Stimulated activated CD8-positive, alpha-beta memory T cell treated with anti-CD3 and anti-CD28 coated beads, Interleukin-15, amount 100 ng/mL, for 24 hours (primary cell): Measurements from ENCODE around the gene SYNGR3.
"Not testable (repeated sequence)": the region's sequence is repeated elsewhere in the genome, so short reads cannot be mapped to it uniquely, and the experiment has no call there.

Experiments used
- DNase-seq: peaks from one replicate; pipeline ENCODE4 v3.0.0-alpha.2; 2020; ENCODE audit warnings: low read depth

The SYNGR3 gene

DNA sequence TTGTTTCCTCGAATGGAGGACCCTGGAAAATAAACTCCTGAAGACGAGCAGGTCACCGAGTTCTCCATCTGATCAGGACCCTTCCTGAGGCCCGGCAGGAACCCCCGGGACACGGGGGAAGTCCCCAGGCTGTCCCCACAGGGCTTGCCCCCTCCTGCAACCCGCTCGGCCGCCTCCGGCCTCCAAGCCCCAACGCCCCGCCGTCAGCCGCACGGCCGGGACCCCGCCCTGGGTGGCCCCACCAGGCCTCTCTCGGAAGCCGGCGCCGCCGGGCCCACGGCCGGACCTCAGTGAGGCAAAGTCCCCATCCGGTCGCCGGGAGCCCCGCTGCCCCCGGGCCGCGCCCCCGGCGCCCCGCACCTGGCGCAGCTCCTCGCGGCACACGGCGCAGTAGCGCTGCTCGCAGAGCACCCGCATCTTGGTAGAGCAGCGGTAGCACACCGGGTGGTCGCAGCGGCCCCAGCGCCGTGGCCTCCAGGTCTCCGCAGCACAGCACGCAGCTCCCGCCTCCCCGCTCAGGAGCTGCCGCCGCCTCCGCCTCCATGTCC lies 19.5 kb downstream of the SYNGR3 start:
- DNase-seq, result no peak

DNA sequence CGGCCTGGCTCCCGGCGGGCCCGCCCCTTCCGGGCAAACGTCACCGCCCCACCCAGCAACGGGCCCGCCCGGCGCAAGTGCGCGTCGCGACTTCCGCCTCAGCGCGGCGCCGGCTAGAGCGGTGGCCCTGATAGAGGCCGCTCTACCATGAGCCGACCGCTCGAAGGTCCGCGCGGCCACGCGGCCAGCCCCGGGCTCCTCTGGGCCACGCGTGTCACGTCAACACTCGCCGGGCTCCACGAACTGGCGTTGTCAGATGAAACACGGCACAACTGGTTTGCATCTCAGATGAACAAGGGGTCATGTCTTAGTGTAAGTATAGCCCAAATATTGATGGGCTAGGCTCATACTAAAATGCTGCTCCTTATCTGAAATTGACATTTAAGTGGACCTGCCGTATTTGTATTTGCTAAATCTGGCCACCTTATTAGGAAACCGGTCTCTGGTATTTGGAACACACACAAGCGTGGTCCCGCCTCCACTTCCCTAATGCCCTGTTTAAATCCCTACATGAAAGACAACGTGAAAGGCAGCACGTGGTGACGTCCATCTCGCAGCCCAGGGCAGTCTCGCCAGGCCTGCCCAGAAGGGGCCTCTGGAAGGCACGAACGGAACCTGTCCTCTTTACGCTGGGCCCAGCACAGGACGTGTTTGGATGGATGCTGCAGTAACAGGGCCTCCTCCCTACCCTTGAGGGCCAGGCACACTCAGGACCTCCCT lies 20.2 kb downstream of the SYNGR3 start, which contains the start of gene ZNF598:
TSS of gene ZNF598 (minus strand) at position 31 of the 720 bp plus-strand sequence.
- peak; percentile 73 for DNase-seq

DNA sequence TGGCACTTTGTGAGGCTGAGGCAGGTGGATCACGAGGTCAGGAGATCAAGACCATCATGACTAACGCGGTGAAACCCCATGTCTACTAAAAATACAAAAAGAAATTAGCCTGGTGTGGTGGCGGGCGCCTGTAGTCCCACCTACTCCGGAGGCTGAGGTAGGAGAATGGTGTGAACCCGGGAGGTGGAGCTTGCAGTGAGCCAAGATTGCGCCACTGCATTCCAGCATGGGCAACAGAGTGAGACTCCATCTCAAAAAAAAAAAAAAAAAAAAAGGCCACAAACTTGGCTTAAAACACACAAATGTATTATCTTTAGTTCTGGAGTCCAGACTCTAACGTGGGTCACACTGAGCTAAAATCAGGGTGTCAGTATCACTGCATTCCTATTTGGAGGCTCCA lies 22.0 kb downstream of the SYNGR3 start:
- DNase-seq, result not testable (repeated sequence)

DNA sequence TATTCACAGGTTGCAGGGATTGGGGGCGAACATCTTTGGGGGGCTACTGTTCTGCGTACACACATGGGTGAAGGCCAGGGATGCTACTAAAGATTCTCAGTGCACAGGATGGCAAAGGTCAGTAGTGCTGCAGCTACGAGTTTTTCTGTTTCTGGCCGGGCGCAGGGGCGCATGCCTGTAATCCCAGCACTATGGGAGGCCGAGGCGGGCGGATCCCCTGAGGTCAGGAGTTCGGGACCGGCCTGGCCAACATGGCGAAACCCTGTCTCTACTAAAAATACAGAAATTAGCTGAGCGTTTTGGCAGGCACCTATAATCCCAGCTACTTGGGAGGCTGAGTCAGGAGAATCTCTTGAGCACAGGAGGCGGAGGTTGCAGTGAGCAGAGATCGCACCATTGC lies 23.8 kb downstream of the SYNGR3 start:
- no peak for DNase-seq

DNA sequence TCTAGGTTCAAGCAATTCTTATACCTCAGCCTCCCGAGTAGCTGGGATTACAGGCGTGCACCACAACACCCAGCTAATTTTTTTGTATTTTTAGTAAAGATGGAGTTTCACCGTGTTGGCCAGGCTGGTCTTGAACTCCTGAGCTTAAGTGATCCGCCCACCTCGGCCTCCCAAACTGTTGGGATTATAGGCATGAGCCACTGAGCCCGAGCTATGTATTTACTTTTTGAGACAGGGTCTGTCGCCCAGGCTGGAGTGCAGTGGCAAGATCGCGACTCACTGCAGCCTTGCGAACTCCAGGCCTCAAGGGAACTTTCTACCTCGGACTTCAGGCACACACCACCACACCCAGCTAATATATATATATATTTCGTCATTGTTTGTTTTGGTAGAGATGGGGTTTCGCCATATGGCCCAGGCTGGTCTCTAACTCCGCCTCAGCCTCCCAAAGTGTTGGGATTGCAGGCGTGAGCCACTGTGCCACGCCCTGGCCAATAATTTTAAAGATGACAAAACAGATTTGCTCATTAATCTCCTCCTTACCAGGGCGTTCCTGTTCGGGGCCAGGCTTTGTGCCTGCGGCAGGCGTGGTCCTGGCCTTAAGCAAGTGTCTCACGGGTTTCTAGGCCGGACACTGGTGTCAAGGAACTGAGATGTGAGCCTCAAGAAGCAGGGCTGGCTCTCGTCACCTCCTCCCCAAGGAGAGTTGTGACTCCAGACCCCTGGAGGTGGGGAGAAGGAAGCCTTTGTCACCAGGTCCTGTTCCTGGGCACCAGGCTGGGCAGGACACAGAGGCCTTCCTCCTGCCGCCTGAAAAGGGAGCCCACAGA lies 25.6 kb downstream of the SYNGR3 start:
- no peak for DNase-seq

DNA sequence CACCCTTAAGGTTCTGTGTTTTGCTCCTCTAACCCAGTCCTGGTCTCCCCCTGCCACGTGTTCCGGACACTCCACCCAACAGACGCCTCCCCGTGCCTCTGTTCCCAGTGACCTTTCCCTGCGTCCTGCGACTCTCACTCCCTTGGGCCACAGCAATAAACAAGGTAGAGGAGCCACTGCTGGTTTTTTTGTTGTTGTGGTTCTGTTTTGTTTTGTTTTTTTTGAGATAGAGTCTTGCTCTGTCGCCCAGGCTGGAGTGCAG lies 26.1 kb downstream of the SYNGR3 start:
- DNase-seq, result no peak

DNA sequence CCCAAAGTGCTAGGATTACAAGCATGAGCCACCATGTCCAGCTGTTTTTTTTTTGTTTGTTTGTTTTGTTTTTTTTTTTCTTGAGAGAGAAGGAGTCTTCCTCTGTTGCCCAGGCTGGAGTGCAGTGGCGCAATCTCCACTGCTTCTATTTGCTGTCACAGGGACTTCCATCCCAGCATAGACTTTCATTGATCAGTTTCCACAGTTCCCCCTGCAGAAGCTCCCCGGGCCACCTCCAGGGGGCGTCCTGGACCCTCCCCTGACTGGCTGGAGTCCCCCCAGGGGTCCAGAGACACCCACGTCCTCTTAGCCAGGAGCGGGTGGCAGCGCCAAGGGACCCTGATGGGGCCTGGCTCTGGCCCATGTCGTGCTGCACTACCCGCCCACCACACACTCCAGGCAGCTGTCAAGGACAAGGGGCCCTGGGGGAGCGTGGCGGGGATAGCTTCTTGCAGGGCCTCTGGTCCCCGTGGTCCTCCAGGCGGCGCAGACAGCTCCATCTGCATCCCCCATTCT lies 26.7 kb downstream of the SYNGR3 start:
- DNase-seq, result no peak

DNA sequence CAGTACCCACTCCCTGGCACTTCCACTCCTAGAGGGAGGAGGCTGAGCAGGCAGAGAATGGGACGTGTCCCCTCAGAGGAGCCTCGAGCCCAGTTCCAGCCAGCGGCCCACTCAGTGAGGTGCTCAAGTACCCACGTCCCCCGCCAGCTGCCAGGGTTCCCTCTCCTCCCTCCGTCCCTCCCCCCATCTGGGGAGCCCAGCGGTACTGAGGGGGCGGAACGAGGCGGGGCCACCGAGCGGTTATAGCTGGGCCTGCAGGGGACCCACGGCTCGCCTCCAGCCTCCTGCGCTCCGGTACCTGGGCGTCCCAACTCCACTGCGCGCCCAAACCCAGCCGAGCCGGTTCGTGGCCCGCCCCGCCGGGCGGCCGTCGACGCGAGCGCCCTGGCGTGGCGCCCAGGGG lies 29.7 kb downstream of the SYNGR3 start, which contains the start of gene NPW:
TSS of gene NPW (plus strand) at position 268 of the 403 bp plus-strand sequence.
- no peak for DNase-seq

DNA sequence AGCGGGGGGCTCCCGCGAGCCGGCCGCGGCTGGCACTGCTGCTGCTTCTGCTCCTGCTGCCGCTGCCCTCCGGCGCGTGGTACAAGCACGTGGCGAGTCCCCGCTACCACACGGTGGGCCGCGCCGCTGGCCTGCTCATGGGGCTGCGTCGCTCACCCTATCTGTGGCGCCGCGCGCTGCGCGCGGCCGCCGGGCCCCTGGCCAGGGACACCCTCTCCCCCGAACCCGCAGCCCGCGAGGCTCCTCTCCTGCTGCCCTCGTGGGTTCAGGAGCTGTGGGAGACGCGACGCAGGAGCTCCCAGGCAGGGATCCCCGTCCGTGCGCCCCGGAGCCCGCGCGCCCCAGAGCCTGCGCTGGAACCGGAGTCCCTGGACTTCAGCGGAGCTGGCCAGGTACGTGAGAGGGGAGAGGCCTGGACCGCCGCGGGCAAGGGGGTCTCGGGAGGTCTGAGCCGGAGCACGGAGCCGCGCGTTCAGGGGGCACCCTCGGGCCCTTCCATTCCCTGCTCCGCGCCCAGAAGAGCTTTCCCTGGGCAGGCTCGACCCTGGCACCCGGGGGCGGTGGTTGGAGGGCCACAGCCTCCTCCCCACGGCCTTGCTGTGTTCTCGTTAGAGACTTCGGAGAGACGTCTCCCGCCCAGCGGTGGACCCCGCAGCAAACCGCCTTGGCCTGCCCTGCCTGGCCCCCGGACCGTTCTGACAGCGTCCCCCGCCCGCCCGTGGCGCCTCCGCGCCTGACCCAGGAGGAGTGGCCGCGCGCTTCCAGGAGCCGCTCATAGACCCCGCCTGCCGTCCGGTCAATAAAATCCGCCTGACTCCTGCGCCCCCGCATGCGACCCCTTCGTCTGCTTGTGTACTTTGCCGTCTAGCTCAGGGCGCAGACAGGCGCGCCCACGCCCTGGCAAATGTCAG lies 30.4 kb downstream of the SYNGR3 start:
- DNase-seq, result no peak

DNA sequence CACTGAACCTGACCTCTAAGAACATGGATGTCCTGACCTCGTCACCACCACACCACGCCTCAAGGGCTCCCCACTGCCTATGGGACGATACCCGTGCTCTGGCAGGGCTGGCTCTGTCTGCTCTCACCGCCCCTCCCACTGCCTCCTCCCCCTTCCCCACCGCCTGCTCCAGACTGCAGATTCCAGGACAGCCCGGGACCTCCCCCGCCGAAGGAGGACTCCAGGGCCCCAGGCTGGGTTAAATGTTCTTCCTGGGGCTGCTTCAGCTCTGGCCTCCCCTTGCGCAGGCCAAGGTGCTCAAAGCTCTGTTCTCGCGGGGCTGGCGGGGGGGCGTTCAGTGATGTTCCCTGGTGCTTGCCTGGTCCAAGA lies 32.9 kb downstream of the SYNGR3 start:
- DNase-seq, result no peak

DNA sequence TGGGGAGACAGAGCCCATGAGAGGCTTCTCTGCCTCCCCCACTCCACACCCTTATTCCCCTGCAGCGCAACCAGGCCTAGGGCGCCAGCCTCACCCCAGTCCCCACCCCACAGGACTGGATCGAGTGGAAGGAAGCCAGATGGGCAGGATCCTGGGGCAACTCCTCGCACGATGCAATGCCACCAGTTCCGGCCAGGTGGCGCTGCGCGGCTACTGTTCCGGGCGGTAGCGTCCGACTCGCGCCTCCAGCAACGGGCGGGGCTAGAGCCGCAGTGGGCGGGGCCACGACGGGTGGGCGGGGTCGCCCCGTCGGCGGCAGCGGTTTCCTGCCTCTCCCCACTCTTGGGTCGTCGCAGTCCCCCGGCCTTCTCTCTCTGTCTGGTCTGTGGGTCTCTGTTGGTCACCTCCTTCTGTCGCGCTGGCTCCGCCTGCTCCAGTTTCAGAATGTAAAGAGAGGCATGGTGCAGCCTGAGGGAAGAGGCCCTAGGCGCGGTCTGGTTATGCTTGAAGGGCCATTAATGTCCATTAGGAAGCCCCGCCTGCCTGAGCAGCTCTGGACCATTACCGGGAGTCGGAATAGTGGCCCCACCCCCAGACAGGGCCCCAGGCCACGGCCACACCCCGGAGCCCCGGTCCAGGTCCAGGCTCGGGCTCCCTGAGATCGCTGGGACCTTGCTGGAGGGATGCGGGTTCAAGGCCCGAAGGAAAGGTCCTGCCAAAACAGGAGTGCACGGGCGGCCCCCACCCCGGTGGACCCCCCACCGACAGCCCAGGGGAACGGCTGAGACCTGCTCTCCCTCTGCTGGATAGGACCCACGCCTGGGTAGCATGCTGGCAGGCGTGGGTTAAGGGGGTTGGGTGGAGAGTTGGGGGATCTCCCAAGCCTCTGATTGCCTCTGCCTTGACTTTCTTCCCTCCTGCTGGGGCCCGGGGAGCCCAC lies 33.6 kb downstream of the SYNGR3 start:
- DNase-seq, result peak; percentile 99

DNA sequence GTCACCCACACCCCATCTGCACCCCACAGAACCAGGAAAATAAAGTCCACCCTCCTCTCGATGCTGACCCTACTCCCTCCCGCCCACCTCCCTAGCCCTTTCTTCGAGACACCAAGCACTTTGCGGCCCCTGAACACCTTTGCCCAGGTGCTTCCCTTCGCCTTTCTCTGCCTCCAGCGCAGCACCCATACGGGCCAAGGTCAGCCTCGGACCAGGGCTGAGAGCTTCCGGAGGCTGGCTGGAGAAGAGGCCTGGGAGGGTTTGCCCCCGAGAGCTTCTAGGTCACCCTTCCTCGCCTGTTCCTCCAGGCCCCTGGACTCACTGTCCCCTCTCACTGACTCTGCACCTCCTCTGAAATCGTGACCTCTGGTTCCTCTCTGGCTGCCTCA lies 34.3 kb downstream of the SYNGR3 start:
- no peak for DNase-seq

DNA sequence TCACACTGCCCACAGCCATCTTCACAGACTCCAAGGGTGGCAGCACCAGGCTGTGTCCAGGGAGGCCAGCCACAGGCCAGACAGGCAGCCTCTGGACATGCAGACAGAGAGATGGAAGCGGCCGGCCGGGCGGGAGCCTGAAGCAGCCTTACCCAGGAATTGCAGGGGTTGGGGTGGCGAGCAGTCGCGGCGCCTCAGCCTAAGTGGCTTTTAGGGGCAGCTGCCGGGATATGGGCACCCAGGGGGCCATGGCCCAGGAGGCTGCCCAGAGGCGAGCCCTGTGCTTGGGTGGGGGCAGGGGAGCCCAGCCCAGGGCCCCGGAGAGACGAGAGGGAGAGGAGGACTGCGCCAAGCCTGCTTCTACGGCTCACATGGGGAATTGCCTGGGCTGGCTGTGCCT lies 35.5 kb downstream of the SYNGR3 start:
- no peak for DNase-seq

DNA sequence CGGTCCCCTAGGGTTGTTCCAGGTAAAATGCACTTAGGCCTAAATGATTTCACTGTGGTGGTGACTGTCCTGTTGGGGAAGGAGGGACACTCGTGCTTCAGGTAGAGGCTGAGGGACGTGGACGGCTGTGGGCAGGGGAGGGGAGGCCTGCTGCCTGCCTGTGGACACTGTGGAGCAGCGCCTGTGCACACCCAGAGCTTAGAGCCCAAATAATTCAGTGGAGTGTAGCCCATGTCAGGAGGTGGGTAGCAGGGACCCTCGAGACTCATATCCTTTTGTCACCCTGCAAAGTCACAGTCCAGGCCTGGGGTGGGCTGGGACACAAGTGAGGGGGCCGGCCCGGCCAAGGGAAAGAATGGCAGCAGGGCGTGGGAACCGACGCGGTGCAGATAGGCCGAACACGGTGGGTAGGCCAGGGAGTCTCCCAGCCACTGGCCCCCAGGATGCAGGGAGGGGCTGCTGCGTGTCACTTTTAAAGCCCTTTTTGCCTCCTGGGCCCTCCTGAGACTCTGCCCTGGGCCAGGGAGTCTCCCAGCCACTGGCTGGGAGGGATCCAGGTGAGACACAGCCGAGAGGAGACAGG lies 36.2 kb downstream of the SYNGR3 start:
- DNase-seq, result no peak

DNA sequence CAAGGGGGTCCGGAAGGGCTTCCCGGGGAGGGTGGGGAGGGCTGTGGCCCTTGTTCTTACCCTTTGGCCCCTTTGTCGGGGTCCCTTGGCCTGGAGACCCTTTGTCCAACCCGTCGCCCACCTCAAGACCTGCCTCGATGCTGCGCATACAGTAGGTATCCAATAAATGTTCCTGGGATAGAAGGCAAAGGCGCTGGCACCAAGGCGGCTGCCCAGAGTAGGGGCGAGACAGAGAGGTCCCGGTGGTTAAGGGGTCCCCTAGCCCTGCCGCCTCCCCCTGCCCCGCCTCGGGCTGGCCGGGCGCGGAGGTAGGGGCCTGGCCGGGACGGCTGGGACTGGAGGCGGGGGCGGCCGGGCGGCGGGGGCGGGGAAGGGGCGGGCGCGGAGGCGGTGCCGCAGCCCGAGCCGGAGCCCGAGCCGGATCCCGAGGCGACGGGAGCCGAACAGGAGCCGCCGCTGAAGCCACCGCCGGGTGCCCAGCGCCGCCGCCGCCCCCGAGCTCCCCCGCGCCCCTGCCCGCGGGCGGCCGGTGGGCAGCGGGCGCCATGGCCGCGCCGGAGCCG lies 36.8 kb downstream of the SYNGR3 start, which contains the start of gene NHERF2:
TSS of gene NHERF2 (plus strand) at position 442 of the 563 bp plus-strand sequence. CDS start at position 546, 104 bp downstream.
- DNase-seq, result no peak

DNA sequence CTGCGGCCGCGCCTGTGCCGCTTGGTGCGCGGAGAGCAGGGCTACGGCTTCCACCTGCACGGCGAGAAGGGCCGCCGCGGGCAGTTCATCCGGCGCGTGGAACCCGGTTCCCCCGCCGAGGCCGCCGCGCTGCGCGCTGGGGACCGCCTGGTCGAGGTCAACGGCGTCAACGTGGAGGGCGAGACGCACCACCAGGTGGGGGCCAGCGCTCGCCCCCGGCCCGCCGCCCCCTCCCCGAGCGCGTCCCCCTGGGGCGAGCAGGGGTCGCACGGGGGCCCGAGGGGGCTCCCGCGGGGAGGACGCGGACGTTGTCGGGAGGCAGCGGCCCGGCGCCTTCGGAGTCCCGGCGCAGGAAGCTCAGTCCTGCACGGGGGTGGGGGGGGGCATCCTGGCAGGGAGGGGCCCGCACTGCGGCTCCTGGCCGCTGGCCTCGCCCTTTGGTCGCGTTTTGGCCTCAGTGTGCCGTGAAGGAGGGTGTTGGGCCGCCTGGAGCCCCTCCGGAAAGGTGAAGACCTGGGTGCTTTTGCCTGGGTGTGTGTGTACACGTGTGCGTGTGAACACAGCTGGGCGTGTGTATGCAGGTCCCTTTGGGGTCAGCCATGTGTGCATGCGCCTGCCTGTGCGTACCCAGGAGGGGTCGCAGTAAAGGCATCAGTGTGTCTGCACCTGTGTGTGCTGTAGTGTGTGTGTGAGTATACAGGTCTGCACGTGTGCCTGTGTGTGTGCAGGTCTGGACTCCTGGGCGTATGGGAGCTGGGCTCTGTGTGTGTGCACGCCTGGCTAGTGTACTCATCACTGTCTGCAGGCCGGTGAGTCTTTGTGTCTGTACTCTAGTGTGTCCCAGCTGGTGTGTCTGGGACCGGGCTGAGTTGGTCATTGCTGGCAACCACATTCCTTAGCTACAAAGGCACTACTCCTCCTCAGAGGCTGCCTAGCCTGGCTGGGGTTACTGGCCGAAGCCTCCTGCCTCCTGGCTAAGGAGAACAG lies 37.5 kb downstream of the SYNGR3 start:
- DNase-seq, result no peak

DNA sequence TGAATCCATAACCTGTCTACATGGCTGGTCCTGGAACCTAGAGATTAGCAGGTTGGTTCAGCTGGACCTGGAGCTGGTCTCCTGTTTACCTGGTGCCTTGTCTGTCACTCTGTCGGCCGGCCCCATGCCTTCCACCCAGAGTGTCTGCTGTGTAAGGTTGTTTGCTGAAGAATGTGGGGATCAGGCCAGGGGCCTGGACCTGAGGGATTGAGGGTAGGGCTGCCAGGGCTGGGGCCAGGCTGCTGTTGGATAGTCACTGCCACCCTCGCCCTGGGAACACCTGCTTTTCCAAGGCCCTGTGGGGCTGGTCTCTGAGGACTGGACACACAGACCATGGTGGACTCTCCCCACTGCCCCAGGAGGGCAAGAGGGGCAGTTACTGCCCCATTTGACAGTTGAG lies 38.4 kb downstream of the SYNGR3 start:
- no peak for DNase-seq

DNA sequence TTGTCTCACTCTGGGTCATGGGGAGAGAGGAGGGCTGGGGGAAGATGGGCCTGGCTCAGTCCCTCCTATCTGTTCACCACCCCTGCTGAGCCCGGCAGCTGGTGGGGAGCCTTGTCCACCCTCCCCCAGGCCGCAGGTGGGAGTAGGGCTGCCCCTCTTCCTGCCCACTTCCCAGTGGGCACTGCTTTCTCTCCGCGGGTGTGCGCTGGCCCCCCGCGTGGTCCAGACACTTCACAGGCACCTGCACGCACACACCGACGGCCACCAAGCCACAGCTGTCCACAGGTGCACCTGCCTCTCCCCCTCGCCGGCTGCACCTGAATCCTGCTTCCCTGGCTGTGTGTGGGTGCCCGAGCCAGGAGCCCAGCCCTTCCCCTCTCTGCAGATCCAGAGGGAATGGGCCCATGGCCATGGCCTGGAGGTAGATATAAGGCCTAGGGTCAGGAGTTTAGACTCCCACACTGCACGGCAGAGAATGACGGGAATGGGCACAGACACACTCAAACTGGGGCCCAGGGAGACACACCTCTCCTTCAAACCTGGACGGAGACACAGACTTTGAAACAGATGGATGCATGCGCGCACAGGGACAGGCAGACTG lies 39.0 kb downstream of the SYNGR3 start:
- DNase-seq, result no peak
